ENCODE measurements around the gene AP3D1.
"Not testable (repeated sequence)": the region's sequence is repeated elsewhere in the genome, so short reads cannot be mapped to it uniquely, and the experiment has no call there.

Gene AP3D1

GRCh38 chr19:2149980-2150793, 1.2 kb downstream of the AP3D1 start:
- DNase-seq, result no peak

- DNase-seq, result no peak
These were observed 2.8 kb downstream of the AP3D1 start for GRCh38 chr19:2148482-2149135.

- DNase-seq, result no peak
These were observed 5.5 kb downstream of the AP3D1 start for GRCh38 chr19:2145831-2146241.

GRCh38 chr19:2144190-2144589, 7.2 kb downstream of the AP3D1 start:
- no peak for DNase-seq

- no peak for DNase-seq
These were observed 9.1 kb downstream of the AP3D1 start for GRCh38 chr19:2142173-2142829.

GRCh38 chr19:2140138-2140569, 11.2 kb downstream of the AP3D1 start:
- no peak for DNase-seq

- DNase-seq, result no peak
These were observed 11.8 kb downstream of the AP3D1 start for GRCh38 chr19:2139385-2140137.

- no peak for DNase-seq
These were observed 13.2 kb downstream of the AP3D1 start for GRCh38 chr19:2138061-2138728.

GRCh38 chr19:2136796-2137195, 14.6 kb downstream of the AP3D1 start:
- no peak for DNase-seq

- no peak for DNase-seq
These were observed 15.6 kb downstream of the AP3D1 start for GRCh38 chr19:2135474-2136402.

GRCh38 chr19:2132731-2133490, 18.5 kb downstream of the AP3D1 start:
- no peak for DNase-seq

- DNase-seq, result no peak
These were observed 19.2 kb downstream of the AP3D1 start for GRCh38 chr19:2132191-2132590.

GRCh38 chr19:2131012-2131975, 20.1 kb downstream of the AP3D1 start:
- not testable (repeated sequence) for DNase-seq

- DNase-seq, result no peak
These were observed 21.2 kb downstream of the AP3D1 start for GRCh38 chr19:2129892-2130770.

- no peak for DNase-seq
These were observed 21.9 kb downstream of the AP3D1 start for GRCh38 chr19:2129486-2129885.

- DNase-seq, result no peak
These were observed 22.3 kb downstream of the AP3D1 start for GRCh38 chr19:2129022-2129421.

- DNase-seq, result not testable (repeated sequence)
These were observed 23.1 kb downstream of the AP3D1 start for GRCh38 chr19:2128252-2128651.

GRCh38 chr19:2127758-2128157, 23.6 kb downstream of the AP3D1 start:
- no peak for DNase-seq

Measured in NCI-H446 (cell line).